Tibial artery (tissue), 4 donors: ENCODE data around the gene ANAPC16.

Experiments
- DNase-seq, 2 donors: peaks; one replicate each; pipeline ENCODE4 v3.0.0-alpha.2; 2019
- H3K27ac ChIP-seq, 2 donors: fragments of 200-600 bp; sonication (generic) in 1 of 2; 1 replicate in 1 of 2; 2 replicates in 1 of 2; pipeline ENCODE4 v1.5.1; 2018 to 2019; ENCODE audit warnings: mild to moderate bottlenecking in 1 of 2
- H3K27me3 ChIP-seq, 2 donors: fragments of 200-600 bp; sonication (generic) in 1 of 2; one replicate each; pipeline versions ENCODE4 v1.5.1 to v1.6.0; 2016 to 2019
- H3K36me3 ChIP-seq, 3 donors: fragments of 200-600 bp; sonication (generic) in 2 of 3; one replicate each; pipeline ENCODE4 v1.5.1; 2016 to 2019; ENCODE audit warnings: mild to moderate bottlenecking in 2 of 3
- H3K4me1 ChIP-seq, 4 donors: fragments of 200-600 bp; sonication (generic) in 2 of 4; 1 replicate in 3 of 4; 2 replicates in 1 of 4; pipeline ENCODE4 v1.5.1; 2016 to 2019
- H3K4me3 ChIP-seq, 2 donors: fragments of 200-600 bp; sonication (generic) in 1 of 2; 1 replicate in 1 of 2; 2 replicates in 1 of 2; pipeline ENCODE4 v1.5.1; 2018 to 2019; ENCODE audit warnings: mild to moderate bottlenecking in 2 of 2
- H3K9me3 ChIP-seq, 3 donors: fragments of 200-600 bp; sonication (generic) in 1 of 3; one replicate each; pipeline ENCODE4 v1.5.1; 2016 to 2019
- CTCF ChIP-seq, 2 experiments: fragments of 200-600 bp in 1 of 2; fragments of 450-650 bp in 1 of 2; IDR thresholded peaks; one replicate each; pipeline ENCODE4 v1.5.1; 2017 to 2019; ENCODE audit warnings: antibody characterized with exemption in 2 of 2, mild to moderate bottlenecking in 1 of 2, moderate library complexity in 1 of 2
- intact Hi-C: fragments of 100-400 bp; cut with DNase I; formaldehyde crosslinking; loops from one replicate; pipeline ENCODE4 v1.15.0; 2023; ENCODE audit warnings: low total_unique reads

Gene ANAPC16

DNA sequence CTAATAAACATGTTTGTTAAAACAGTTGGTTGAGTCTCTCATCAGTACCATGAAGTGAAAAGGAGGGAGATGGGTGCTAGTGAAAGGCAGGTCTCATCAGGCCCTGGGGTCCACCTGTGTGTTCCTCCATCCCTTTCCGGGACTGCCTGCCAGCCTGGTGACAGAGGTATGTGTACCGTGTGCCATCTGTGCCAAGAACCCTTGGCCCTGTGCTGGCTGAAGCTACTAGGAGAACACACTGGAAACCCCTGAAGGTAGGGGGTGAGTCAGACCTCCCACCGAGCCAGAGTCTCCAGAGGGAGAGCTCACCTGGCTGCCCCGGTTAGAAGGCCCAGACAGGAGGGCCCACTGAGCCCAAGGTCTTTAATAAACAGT, 60.2 kb downstream of the ANAPC16 start:
- peak in 1 of 2 donors; percentile 79 for DNase-seq
- H3K27me3 ChIP-seq, result no peaks in the 10 kb centered on the region
- H3K36me3 ChIP-seq, result peaks cover 16 to 30% (median 26%) of the 10 kb centered on the region in 3 donors
- peak overlapping the region; percentile 98 to 99 for H3K4me3 ChIP-seq
- no peaks in the 10 kb centered on the region for H3K9me3 ChIP-seq
- intact Hi-C loops, result loop anchor here (5.0 kb wide), 1 partner anchor 51 kb away; no protein-coding TSS in a partner anchor
- H3K27ac ChIP-seq, result peak overlapping the region; percentile 99
- no peak for TF ChIP-seq CTCF (IDR thresholded peaks at IDR 0.05)
- peaks cover 0 to 41% (median 18%) of the 10 kb centered on the region in 4 donors for H3K4me1 ChIP-seq

- intact Hi-C loops, result loop anchor here (5.0 kb wide), 1 partner anchor 51 kb away; no protein-coding TSS in a partner anchor
These were observed 60.9 kb downstream of the ANAPC16 start for GRCh38 chr10:72276421-72277339.

GRCh38 chr10:72277340-72277995, 61.7 kb downstream of the ANAPC16 start:
- intact Hi-C loops, result loop anchor here (5.0 kb wide), 1 partner anchor 50 kb away; no protein-coding TSS in a partner anchor
- DNase-seq, result no peak
- no peak for TF ChIP-seq CTCF (IDR thresholded peaks at IDR 0.05)
- no peaks in the 10 kb centered on the region for H3K9me3 ChIP-seq
- H3K4me3 ChIP-seq, result no peak overlapping the region
- no peaks in the 10 kb centered on the region for H3K27me3 ChIP-seq
- peaks cover 0 to 34% (median 15%) of the 10 kb centered on the region in 4 donors for H3K4me1 ChIP-seq
- peaks cover 16 to 30% (median 26%) of the 10 kb centered on the region in 3 donors for H3K36me3 ChIP-seq
- peak overlapping the region; percentile 99 for H3K27ac ChIP-seq

More at GRCh38 chr10:72276421-72277339, 60.9 kb downstream of the ANAPC16 start:
- Histone ChIP-seq H3K27me3 (no peaks in the 10 kb centered on the region), H3K36me3 (peaks cover 16 to 30% (median 26%) of the 10 kb centered on the region in 3 donors), H3K27ac (peak overlapping the region; percentile 99), H3K4me1 (peaks cover 0 to 41% (median 18%) of the 10 kb centered on the region in 4 donors), H3K9me3 (no peaks in the 10 kb centered on the region), H3K4me3 (peak overlapping the region; percentile 98 to 99)
- peak in 1 of 2 donors; percentile 82 for DNase-seq
- no peak for TF ChIP-seq CTCF (IDR thresholded peaks at IDR 0.05)

- DNase-seq, result no peak
- no peaks in the 10 kb centered on the region for H3K9me3 ChIP-seq
- intact Hi-C loops, result loop anchor here (5.0 kb wide), 1 partner anchor 49 kb away; no protein-coding TSS in a partner anchor
- H3K36me3 ChIP-seq, result peaks cover 16 to 30% (median 26%) of the 10 kb centered on the region in 3 donors
- no peak overlapping the region for H3K4me3 ChIP-seq
- TF ChIP-seq CTCF (IDR thresholded peaks at IDR 0.05), result no peak
- H3K4me1 ChIP-seq, result peaks cover 0 to 31% (median 12%) of the 10 kb centered on the region in 4 donors
- H3K27ac ChIP-seq, result peak overlapping the region; percentile 99
- no peaks in the 10 kb centered on the region for H3K27me3 ChIP-seq
These were observed 62.3 kb downstream of the ANAPC16 start for GRCh38 chr10:72277996-72278667.
